ENCODE data around the gene DYNLT2. TPM values are rescaled to one million over a fixed set of nuclear protein-coding genes. Genes with fewer than 3 reads are reported as not detected.

DYNLT2 gene
- total and polyA plus RNA-seq, 7 donors, result 0.46 to 2.2 (median 1.9) TPM

DNA sequence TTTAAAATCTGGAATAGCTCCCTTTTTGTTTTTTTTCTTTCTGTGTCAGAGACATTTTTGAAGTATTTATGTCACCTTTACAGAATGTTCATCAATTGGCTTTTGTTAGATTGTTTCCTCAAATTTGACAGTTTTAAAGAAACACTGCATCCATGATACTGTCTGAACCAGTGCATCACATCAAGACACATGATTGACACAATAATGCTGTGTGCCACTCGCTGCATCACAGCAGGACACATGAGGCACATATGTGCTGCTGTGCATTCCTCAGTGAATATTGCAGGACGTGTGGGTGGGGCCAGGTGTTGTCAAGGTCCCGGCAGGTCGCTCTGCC, 37.4 kb upstream of the DYNLT2 start:
- Histone ChIP-seq H3K27ac (no peak overlapping the region), H3K36me3 (no peaks in the 10 kb centered on the region), H3K27me3 (no peaks in the 10 kb centered on the region), H3K9me3 (no peaks in the 10 kb centered on the region), H3K4me1 (peaks cover 0 to 15% (median 11%) of the 10 kb centered on the region in 4 donors), H3K4me3 (no peak overlapping the region)
- 38 to 67% methylated on average over 4 of the region's 4 CpGs for WGBS, 2 donors
- intact Hi-C loops (cut with DNase I), result no loop called here
- DNase-seq, result no peak
- TF ChIP-seq POLR2A (IDR thresholded peaks at IDR 0.05) (no peak), EP300 (IDR thresholded peaks at IDR 0.05) (no peak), POLR2AphosphoS5 (IDR thresholded peaks at IDR 0.05) (no peak)
- TF ChIP-seq, protein P1, sequence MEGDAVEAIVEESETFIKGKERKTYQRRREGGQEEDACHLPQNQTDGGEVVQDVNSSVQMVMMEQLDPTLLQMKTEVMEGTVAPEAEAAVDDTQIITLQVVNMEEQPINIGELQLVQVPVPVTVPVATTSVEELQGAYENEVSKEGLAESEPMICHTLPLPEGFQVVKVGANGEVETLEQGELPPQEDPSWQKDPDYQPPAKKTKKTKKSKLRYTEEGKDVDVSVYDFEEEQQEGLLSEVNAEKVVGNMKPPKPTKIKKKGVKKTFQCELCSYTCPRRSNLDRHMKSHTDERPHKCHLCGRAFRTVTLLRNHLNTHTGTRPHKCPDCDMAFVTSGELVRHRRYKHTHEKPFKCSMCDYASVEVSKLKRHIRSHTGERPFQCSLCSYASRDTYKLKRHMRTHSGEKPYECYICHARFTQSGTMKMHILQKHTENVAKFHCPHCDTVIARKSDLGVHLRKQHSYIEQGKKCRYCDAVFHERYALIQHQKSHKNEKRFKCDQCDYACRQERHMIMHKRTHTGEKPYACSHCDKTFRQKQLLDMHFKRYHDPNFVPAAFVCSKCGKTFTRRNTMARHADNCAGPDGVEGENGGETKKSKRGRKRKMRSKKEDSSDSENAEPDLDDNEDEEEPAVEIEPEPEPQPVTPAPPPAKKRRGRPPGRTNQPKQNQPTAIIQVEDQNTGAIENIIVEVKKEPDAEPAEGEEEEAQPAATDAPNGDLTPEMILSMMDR (IDR thresholded peaks at IDR 0.05), result no peak

DNA sequence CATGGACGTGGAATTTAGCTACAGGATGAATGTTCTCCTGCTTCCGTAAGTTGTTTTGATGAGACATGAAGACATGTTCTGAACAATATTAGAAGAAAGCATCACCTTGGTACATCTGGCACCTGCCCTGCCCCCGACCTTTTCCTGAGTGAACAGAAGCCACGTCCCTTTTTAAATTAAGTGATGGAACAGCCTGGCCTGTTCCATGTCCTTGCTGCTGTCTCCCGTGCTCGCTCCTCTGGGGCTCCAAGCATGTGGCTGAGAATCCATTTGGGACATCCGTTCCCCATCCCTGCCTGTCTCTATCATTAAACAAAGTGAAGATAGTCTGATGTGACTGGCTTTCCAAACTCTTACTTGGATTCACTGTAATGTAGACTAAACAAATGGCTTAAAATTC, 36.4 kb upstream of the DYNLT2 start:
- TF ChIP-seq, protein P1 (IDR thresholded peaks at IDR 0.05), result no peak
- TF ChIP-seq POLR2AphosphoS5 (IDR thresholded peaks at IDR 0.05), result no peak
- no peak for TF ChIP-seq EP300 (IDR thresholded peaks at IDR 0.05)
- TF ChIP-seq POLR2A (IDR thresholded peaks at IDR 0.05), result no peak
- 76 to 82% methylated on average over 7 of the region's 7 CpGs for WGBS, 2 donors
- intact Hi-C loops (cut with DNase I), result no loop called here
- Histone ChIP-seq H3K27ac (no peak overlapping the region), H3K36me3 (peaks cover 0 to 3% (median 0%) of the 10 kb centered on the region in 4 donors), H3K4me1 (peaks cover 0 to 15% (median 11%) of the 10 kb centered on the region in 4 donors), H3K4me3 (no peak overlapping the region), H3K27me3 (no peaks in the 10 kb centered on the region), H3K9me3 (no peaks in the 10 kb centered on the region)
- DNase-seq, result no peak

DNA sequence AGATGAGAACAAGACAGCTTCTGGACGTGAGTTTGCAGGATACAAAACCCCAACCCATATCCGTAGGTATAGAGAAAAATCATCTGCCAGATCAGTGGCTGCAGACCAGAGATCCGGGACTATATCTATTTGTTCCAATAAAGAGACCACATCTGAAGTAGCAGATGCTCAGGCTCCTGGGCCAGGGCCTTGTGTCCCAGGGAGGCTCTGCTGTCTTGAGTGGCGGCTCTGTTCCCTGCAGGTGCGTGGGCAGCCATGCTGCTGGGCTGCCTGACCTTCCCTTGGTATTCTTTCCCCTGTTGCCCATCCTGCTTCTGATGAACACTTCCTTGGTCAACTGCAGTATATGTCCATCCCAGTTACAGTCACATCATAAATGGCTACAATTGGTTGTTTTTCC, 35.0 kb upstream of the DYNLT2 start:
- intact Hi-C loops (cut with DNase I), result no loop called here
- no peak overlapping the region for H3K27ac ChIP-seq
- peaks cover 0 to 3% (median 0%) of the 10 kb centered on the region in 4 donors for H3K36me3 ChIP-seq
- 77 to 85% methylated on average over 5 of the region's 5 CpGs for WGBS, 2 donors
- H3K27me3 ChIP-seq, result no peaks in the 10 kb centered on the region
- DNase-seq, result no peak
- TF ChIP-seq, protein P1 (IDR thresholded peaks at IDR 0.05), result no peak
- TF ChIP-seq EP300 (IDR thresholded peaks at IDR 0.05) (no peak), POLR2A (IDR thresholded peaks at IDR 0.05) (no peak), POLR2AphosphoS5 (IDR thresholded peaks at IDR 0.05) (no peak)
- no peaks in the 10 kb centered on the region for H3K9me3 ChIP-seq
- no peak overlapping the region for H3K4me3 ChIP-seq
- H3K4me1 ChIP-seq, result peaks cover 0 to 15% (median 11%) of the 10 kb centered on the region in 4 donors

DNA sequence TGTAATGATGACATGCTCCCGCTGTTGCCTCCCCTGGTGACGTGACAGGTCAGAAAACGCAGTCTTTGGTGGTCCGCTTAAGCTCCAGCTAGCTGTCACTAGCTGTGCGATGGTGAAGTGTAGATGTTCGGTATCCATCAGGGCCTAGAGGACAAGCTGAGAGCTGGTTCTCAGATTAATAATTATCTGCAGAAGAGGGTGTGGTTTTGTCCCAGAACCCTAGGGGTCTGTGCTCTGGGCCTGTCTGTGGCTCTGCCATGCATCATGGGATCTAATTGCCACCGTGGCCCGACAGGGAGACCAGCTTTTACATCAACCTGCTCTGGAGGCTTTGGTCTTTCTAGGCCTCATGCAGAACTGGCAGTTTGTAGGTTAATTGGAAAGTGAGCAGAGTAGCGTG, 34.2 kb upstream of the DYNLT2 start:
- Histone ChIP-seq H3K27me3 (no peaks in the 10 kb centered on the region), H3K9me3 (no peaks in the 10 kb centered on the region), H3K27ac (no peak overlapping the region), H3K4me1 (peaks cover 0 to 9% (median 6%) of the 10 kb centered on the region in 4 donors), H3K4me3 (no peak overlapping the region), H3K36me3 (peaks cover 0 to 5% (median 0%) of the 10 kb centered on the region in 4 donors)
- intact Hi-C loops (cut with DNase I), result no loop called here
- 93 to 94% methylated on average over 9 of the region's 9 CpGs for WGBS, 2 donors
- no peak for TF ChIP-seq POLR2AphosphoS5 (IDR thresholded peaks at IDR 0.05)
- TF ChIP-seq POLR2A (IDR thresholded peaks at IDR 0.05), result no peak
- TF ChIP-seq, protein P1 (IDR thresholded peaks at IDR 0.05), result no peak
- TF ChIP-seq EP300 (IDR thresholded peaks at IDR 0.05), result no peak
- DNase-seq, result no peak

DNA sequence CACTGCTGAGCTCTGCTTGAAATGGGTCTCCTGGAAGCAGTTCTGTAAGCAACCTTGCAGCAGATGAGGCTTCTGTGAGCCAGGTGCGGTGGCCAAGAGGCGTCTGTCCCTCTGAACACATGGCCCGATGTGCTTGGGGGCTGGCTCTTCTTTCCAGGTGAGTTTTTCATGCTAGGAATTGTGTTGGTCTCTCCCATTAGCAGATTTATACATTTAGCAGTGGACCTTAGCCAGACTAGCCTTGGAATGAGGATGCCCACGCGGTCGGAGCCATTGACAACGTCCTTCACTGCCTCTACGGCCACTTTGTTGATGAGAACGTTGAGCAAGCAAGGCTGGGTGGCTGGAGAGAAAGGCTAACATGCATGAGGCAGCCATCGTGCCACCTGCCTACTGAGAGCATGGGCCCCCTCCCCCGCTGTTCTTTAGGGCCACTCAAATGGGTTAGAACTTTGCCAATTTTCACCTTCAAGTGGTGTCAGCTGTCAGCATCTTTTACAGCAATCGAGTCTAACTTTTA, 33.5 kb upstream of the DYNLT2 start:
- Histone ChIP-seq H3K27me3 (no peaks in the 10 kb centered on the region), H3K4me1 (peaks cover 0 to 7% (median 5%) of the 10 kb centered on the region in 4 donors), H3K9me3 (no peaks in the 10 kb centered on the region), H3K36me3 (peaks cover 0 to 12% (median 2%) of the 10 kb centered on the region in 4 donors), H3K27ac (no peak overlapping the region), H3K4me3 (no peak overlapping the region)
- no peak for DNase-seq
- intact Hi-C loops (cut with DNase I), result no loop called here
- 88 to 89% methylated on average over 12 of the region's 12 CpGs for WGBS, 2 donors
- TF ChIP-seq, protein P1 (IDR thresholded peaks at IDR 0.05), result no peak
- TF ChIP-seq EP300 (IDR thresholded peaks at IDR 0.05) (no peak), POLR2A (IDR thresholded peaks at IDR 0.05) (no peak), POLR2AphosphoS5 (IDR thresholded peaks at IDR 0.05) (no peak)
